Kidney glomerular epithelial cell (primary cell): ENCODE measurements around the gene TRPM3.

Experiments used
- DNase-seq: peaks from one replicate; lab custom pipeline; 2025; lab: John Stamatoyannopoulos, UW

Gene TRPM3

GRCh38 chr9:71121275-71122021 is at the start of gene TRPM3:
TRPM3 (minus strand) TSS chr9:71121621; CDS start chr9:71121354, 267 bp downstream.
- no peak for DNase-seq

GRCh38 chr9:71168418-71168817 is 47.0 kb upstream of the TRPM3 start:
- no peak for DNase-seq

- no peak for DNase-seq
Observed at GRCh38 chr9:71162126-71162525, 40.7 kb upstream of the TRPM3 start.

- no peak for DNase-seq
Observed at GRCh38 chr9:71157731-71158130, 36.3 kb upstream of the TRPM3 start.

- DNase-seq = no peak
Observed at GRCh38 chr9:71147368-71147767, 25.9 kb upstream of the TRPM3 start.

- DNase-seq = no peak
Observed at GRCh38 chr9:71146511-71146910, 25.1 kb upstream of the TRPM3 start.

GRCh38 chr9:71145179-71145578 is 23.8 kb upstream of the TRPM3 start:
- DNase-seq = no peak

- no peak for DNase-seq
Observed at GRCh38 chr9:71144495-71144894, 23.1 kb upstream of the TRPM3 start.

- DNase-seq = no peak
Observed at GRCh38 chr9:71136696-71137095, 15.3 kb upstream of the TRPM3 start.

- no peak for DNase-seq
Observed at GRCh38 chr9:71131145-71131544, 9.7 kb upstream of the TRPM3 start.

GRCh38 chr9:71130521-71130920 is 9.1 kb upstream of the TRPM3 start:
- no peak for DNase-seq

- DNase-seq = no peak
Observed at GRCh38 chr9:71128796-71129195, 7.4 kb upstream of the TRPM3 start.

- no peak for DNase-seq
Observed at GRCh38 chr9:71127301-71127700, 5.9 kb upstream of the TRPM3 start.

- DNase-seq = no peak
Observed at GRCh38 chr9:71122421-71122820, 1.0 kb upstream of the TRPM3 start.

GRCh38 chr9:71122022-71122275 is 528 bp upstream of the TRPM3 start:
- DNase-seq = no peak

- DNase-seq = no peak
Observed at GRCh38 chr9:71120501-71121247, 747 bp downstream of the TRPM3 start.

GRCh38 chr9:71119746-71120145 is 1.7 kb downstream of the TRPM3 start:
- DNase-seq = no peak

GRCh38 chr9:71118324-71118723 is 3.1 kb downstream of the TRPM3 start:
- DNase-seq = no peak

- DNase-seq = no peak
Observed at GRCh38 chr9:71115448-71115975, 5.9 kb downstream of the TRPM3 start.

GRCh38 chr9:71112866-71113265 is 8.6 kb downstream of the TRPM3 start:
- DNase-seq = no peak

- DNase-seq = no peak
Observed at GRCh38 chr9:71108937-71109336, 12.5 kb downstream of the TRPM3 start.

- no peak for DNase-seq
Observed at GRCh38 chr9:71106992-71107391, 14.4 kb downstream of the TRPM3 start.

GRCh38 chr9:71105192-71105591 is 16.2 kb downstream of the TRPM3 start:
- no peak for DNase-seq

- no peak for DNase-seq
Observed at GRCh38 chr9:71098801-71099200, 22.6 kb downstream of the TRPM3 start.
